CD4-positive, CD25-positive, alpha-beta regulatory T cell (primary cell): Measurements from ENCODE around the gene PCSK5. TPM values are rescaled to one million over a fixed set of nuclear protein-coding genes. Genes with fewer than 3 reads are reported as not detected.

ENCODE experiments used
- ATAC-seq, 2 donors: fragments of 150-1000 bp; cut with Tn5 transposase; one replicate each; pipeline ENCODE4 v1.10.0; 2021; ENCODE audit warnings: low read depth in 2 of 2, moderate number of reproducible peaks in 2 of 2, moderate library complexity in 1 of 2
- DNase-seq, 3 donors: peaks; one replicate each; pipeline versions ENCODE4 v3.0.0 to v3.0.0-alpha.2; 2012 to 2022; ENCODE audit warnings: mixed read lengths in 1 of 3
- H3K27ac ChIP-seq: one replicate; pipeline ENCODE4 v1.7.0; 2013; ENCODE audit warnings: mild to moderate bottlenecking, low read length; ENCODE audit not compliant: insufficient read depth, poor library complexity, severe bottlenecking
- H3K27me3 ChIP-seq: one replicate; pipeline ENCODE4 v1.7.0; 2013; ENCODE audit warnings: low read length; ENCODE audit not compliant: control insufficient read depth, insufficient read depth
- H3K36me3 ChIP-seq: one replicate; pipeline ENCODE4 v1.7.0; 2013; ENCODE audit warnings: mild to moderate bottlenecking, low read length, moderate library complexity; ENCODE audit not compliant: control insufficient read depth, insufficient read depth
- H3K4me1 ChIP-seq: 2 replicates; pipeline ENCODE4 v1.7.0; 2013; ENCODE audit warnings: mild to moderate bottlenecking, low read length; ENCODE audit not compliant: insufficient read depth, control insufficient read depth, poor library complexity, severe bottlenecking
- H3K4me3 ChIP-seq: one replicate; pipeline ENCODE4 v1.7.0; 2013; ENCODE audit warnings: low read depth, mild to moderate bottlenecking, low read length, moderate library complexity
- H3K9me3 ChIP-seq, 2 experiments: 1 replicate in 1 of 2; 2 replicates in 1 of 2; pipeline ENCODE4 v1.7.0; 2013; ENCODE audit warnings: low read length in 2 of 2, mild to moderate bottlenecking in 1 of 2, moderate library complexity in 1 of 2; ENCODE audit not compliant: control insufficient read depth in 2 of 2
- H3K27ac Mint-ChIP-seq, 3 donors: one replicate each; pipeline ENCODE4 v1.8.0; 2020 to 2022; ENCODE audit warnings: mild to moderate bottlenecking in 3 of 3, mixed read lengths in 3 of 3, moderate library complexity in 2 of 3
- H3K27me3 Mint-ChIP-seq: one replicate; pipeline ENCODE4 v1.8.0; 2022; ENCODE audit warnings: mild to moderate bottlenecking, mixed read lengths
- H3K36me3 Mint-ChIP-seq: one replicate; pipeline ENCODE4 v1.8.0; 2020; ENCODE audit warnings: mixed read lengths
- H3K4me1 Mint-ChIP-seq, 4 donors: one replicate each; pipeline ENCODE4 v1.8.0; 2020 to 2022; ENCODE audit warnings: mixed read lengths in 4 of 4, mild to moderate bottlenecking in 1 of 4
- H3K4me3 Mint-ChIP-seq, 4 donors: one replicate each; pipeline ENCODE4 v1.8.0; 2020 to 2022; ENCODE audit warnings: mild to moderate bottlenecking in 4 of 4, mixed read lengths in 4 of 4, moderate library complexity in 3 of 4
- H3K9me3 Mint-ChIP-seq, 7 donors: one replicate each; pipeline ENCODE4 v1.8.0; 2020 to 2022; ENCODE audit warnings: mixed read lengths in 7 of 7, mild to moderate bottlenecking in 3 of 7, moderate library complexity in 2 of 7
- polyA plus RNA-seq, 4 donors: library from polyadenylated mRNA; unstranded; fragments of 300-500 nt; fragmentation: Illumina TruSeq; gene quantifications; one replicate each; pipeline ENCODE4 v1.2.3, GENCODE V29; 2021
- total RNA-seq: library from RNA; stranded (reverse); gene quantifications from one replicate; pipeline ENCODE4 v1.2.3, GENCODE V29; 2022

The PCSK5 gene
- total and polyA plus RNA-seq, 5 donors from 2014 or later: 0.47 to 2.7 (median 2.0) TPM

GRCh38 chr9:75911390-75911789, 20.9 kb downstream of the PCSK5 start:
- DNase-seq (no peak), ATAC-seq (no peak)
- H3K27me3 ChIP-seq: no peaks in the 10 kb centered on the region
- no peak overlapping the region for H3K4me3 ChIP-seq
- no peaks in the 10 kb centered on the region for H3K36me3 ChIP-seq
- Mint-ChIP-seq H3K36me3 (no peaks in the 10 kb centered on the region), H3K9me3 (peaks cover 0 to 10% (median 0%) of the 10 kb centered on the region in 7 donors), H3K4me1 (peaks cover 0 to 23% (median 0%) of the 10 kb centered on the region in 4 donors), H3K4me3 (no peak overlapping the region), H3K27me3 (no peaks in the 10 kb centered on the region), H3K27ac (no peak overlapping the region)
- H3K27ac ChIP-seq: no peak overlapping the region
- H3K9me3 ChIP-seq: no peaks in the 10 kb centered on the region
- H3K4me1 ChIP-seq: no peaks in the 10 kb centered on the region

GRCh38 chr9:75912951-75913350, 22.5 kb downstream of the PCSK5 start:
- no peak overlapping the region for H3K27ac Mint-ChIP-seq
- H3K36me3 Mint-ChIP-seq: no peaks in the 10 kb centered on the region
- H3K27ac ChIP-seq: no peak overlapping the region

GRCh38 chr9:75914002-75914401, 23.5 kb downstream of the PCSK5 start:
- Histone ChIP-seq H3K27me3 (no peaks in the 10 kb centered on the region), H3K4me3 (no peak overlapping the region), H3K4me1 (no peaks in the 10 kb centered on the region), H3K27ac (no peak overlapping the region), H3K9me3 (no peaks in the 10 kb centered on the region), H3K36me3 (no peaks in the 10 kb centered on the region)
- H3K36me3 Mint-ChIP-seq: no peaks in the 10 kb centered on the region
- H3K27me3 Mint-ChIP-seq: no peaks in the 10 kb centered on the region
- no peak overlapping the region for H3K4me3 Mint-ChIP-seq
- H3K27ac Mint-ChIP-seq: no peak overlapping the region
- no peak for DNase-seq
- peaks cover 0 to 23% (median 1%) of the 10 kb centered on the region in 4 donors for H3K4me1 Mint-ChIP-seq
- H3K9me3 Mint-ChIP-seq: peaks cover 0 to 7% (median 0%) of the 10 kb centered on the region in 7 donors
- no peak for ATAC-seq

More at GRCh38 chr9:75912951-75913350, 22.5 kb downstream of the PCSK5 start:
- Histone ChIP-seq H3K4me3 (no peak overlapping the region), H3K4me1 (no peaks in the 10 kb centered on the region), H3K36me3 (no peaks in the 10 kb centered on the region), H3K9me3 (no peaks in the 10 kb centered on the region), H3K27me3 (no peaks in the 10 kb centered on the region)
- Mint-ChIP-seq H3K27me3 (no peaks in the 10 kb centered on the region), H3K4me1 (peaks cover 0 to 23% (median 0%) of the 10 kb centered on the region in 4 donors), H3K9me3 (peaks cover 0 to 7% (median 0%) of the 10 kb centered on the region in 7 donors), H3K4me3 (no peak overlapping the region)
- DNase-seq (no peak), ATAC-seq (no peak)

GRCh38 chr9:75914883-75915452, 24.5 kb downstream of the PCSK5 start:
- peak overlapping the region in 1 of 3 donors; percentile 11 for H3K27ac Mint-ChIP-seq
- no peaks in the 10 kb centered on the region for H3K36me3 ChIP-seq
- H3K4me3 Mint-ChIP-seq: no peak overlapping the region
- peaks cover 0 to 21% (median 2%) of the 10 kb centered on the region in 4 donors for H3K4me1 Mint-ChIP-seq
- ATAC-seq: no peak
- H3K27me3 Mint-ChIP-seq: no peaks in the 10 kb centered on the region
- no peak for DNase-seq
- no peaks in the 10 kb centered on the region for H3K36me3 Mint-ChIP-seq
- H3K9me3 ChIP-seq: no peaks in the 10 kb centered on the region
- no peaks in the 10 kb centered on the region for H3K4me1 ChIP-seq
- peaks cover 0 to 7% (median 0%) of the 10 kb centered on the region in 7 donors for H3K9me3 Mint-ChIP-seq
- H3K4me3 ChIP-seq: no peak overlapping the region
- no peaks in the 10 kb centered on the region for H3K27me3 ChIP-seq
- H3K27ac ChIP-seq: no peak overlapping the region

GRCh38 chr9:75918154-75918553, 27.7 kb downstream of the PCSK5 start:
- Mint-ChIP-seq H3K4me1 (peaks cover 0 to 4% (median 1%) of the 10 kb centered on the region in 4 donors), H3K9me3 (peaks cover 0 to 1% (median 0%) of the 10 kb centered on the region in 7 donors), H3K4me3 (no peak overlapping the region), H3K36me3 (no peaks in the 10 kb centered on the region), H3K27me3 (no peaks in the 10 kb centered on the region), H3K27ac (no peak overlapping the region)
- H3K9me3 ChIP-seq: no peaks in the 10 kb centered on the region
- no peak overlapping the region for H3K4me3 ChIP-seq
- DNase-seq (no peak), ATAC-seq (no peak)
- H3K27ac ChIP-seq: no peak overlapping the region
- H3K4me1 ChIP-seq: no peaks in the 10 kb centered on the region
- no peaks in the 10 kb centered on the region for H3K36me3 ChIP-seq
- no peaks in the 10 kb centered on the region for H3K27me3 ChIP-seq

- no peak overlapping the region for H3K4me3 ChIP-seq
- Mint-ChIP-seq H3K4me3 (no peak overlapping the region), H3K27ac (no peak overlapping the region), H3K9me3 (peaks cover 0 to 1% (median 0%) of the 10 kb centered on the region in 7 donors), H3K36me3 (no peaks in the 10 kb centered on the region), H3K4me1 (peaks cover 0 to 4% (median 0%) of the 10 kb centered on the region in 4 donors), H3K27me3 (no peaks in the 10 kb centered on the region)
- ATAC-seq: no peak
- H3K27ac ChIP-seq: no peak overlapping the region
- H3K9me3 ChIP-seq: no peaks in the 10 kb centered on the region
- no peaks in the 10 kb centered on the region for H3K27me3 ChIP-seq
- H3K4me1 ChIP-seq: no peaks in the 10 kb centered on the region
- no peaks in the 10 kb centered on the region for H3K36me3 ChIP-seq
- DNase-seq: no peak
Measured at GRCh38 chr9:75918909-75919308, 28.4 kb downstream of the PCSK5 start.

- no peaks in the 10 kb centered on the region for H3K27me3 Mint-ChIP-seq
- H3K4me1 ChIP-seq: no peaks in the 10 kb centered on the region
- H3K27ac Mint-ChIP-seq: peak overlapping the region in 1 of 3 donors; percentile 36
- H3K9me3 Mint-ChIP-seq: peaks cover 0 to 1% (median 0%) of the 10 kb centered on the region in 7 donors
- ATAC-seq (no peak), DNase-seq (no peak)
- H3K4me3 Mint-ChIP-seq: no peak overlapping the region
- no peak overlapping the region for H3K4me3 ChIP-seq
- no peaks in the 10 kb centered on the region for H3K9me3 ChIP-seq
- H3K36me3 ChIP-seq: no peaks in the 10 kb centered on the region
- no peaks in the 10 kb centered on the region for H3K27me3 ChIP-seq
- no peak overlapping the region for H3K27ac ChIP-seq
- H3K4me1 Mint-ChIP-seq: peaks cover 0 to 4% (median 1%) of the 10 kb centered on the region in 4 donors
- no peaks in the 10 kb centered on the region for H3K36me3 Mint-ChIP-seq
Measured at GRCh38 chr9:75921391-75922127, 31.1 kb downstream of the PCSK5 start.
